Activated gamma-delta T cell treated with Interleukin-2 at 50 U/mL for 16 hours (primary cell): ENCODE measurements around the gene PRKCH.
"Not testable (repeated sequence)": the region's sequence is repeated elsewhere in the genome, so short reads cannot be mapped to it uniquely, and the experiment has no call there.

Experiments
- DNase-seq: peaks from one replicate; pipeline ENCODE4 v3.0.0-alpha.2; 2020

Gene PRKCH

DNA sequence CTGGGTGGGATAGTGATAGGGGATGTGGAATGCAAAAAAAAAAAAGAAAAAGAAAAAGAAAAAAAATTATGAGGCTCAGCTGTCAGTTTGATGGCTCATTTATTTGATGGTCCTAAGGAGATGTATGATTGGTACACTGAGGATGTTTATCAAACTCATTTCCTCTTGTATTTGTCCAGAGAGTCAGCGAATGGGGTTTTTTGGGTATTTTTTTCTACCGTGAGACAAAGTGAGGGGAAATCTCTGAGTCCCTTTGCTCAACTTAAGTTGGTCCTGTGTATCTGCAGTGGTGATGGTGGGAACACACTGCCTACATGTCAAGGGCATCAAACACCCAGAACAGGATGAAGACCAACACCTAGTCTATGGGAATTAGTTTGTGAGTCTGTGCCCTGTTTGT, 197.0 kb downstream of the PRKCH start:
- DNase-seq, result no peak

- DNase-seq, result no peak
Observed at GRCh38 chr14:61519106-61519505, 197.7 kb downstream of the PRKCH start.

GRCh38 chr14:61519735-61520134, 198.4 kb downstream of the PRKCH start:
- DNase-seq, result no peak

- DNase-seq, result no peak
Observed at GRCh38 chr14:61520576-61520975, 199.2 kb downstream of the PRKCH start.

- no peak for DNase-seq
Observed at GRCh38 chr14:61521773-61522172, 200.4 kb downstream of the PRKCH start.

- no peak for DNase-seq
Observed at GRCh38 chr14:61523751-61524150, 202.4 kb downstream of the PRKCH start.

GRCh38 chr14:61524211-61524806, 202.9 kb downstream of the PRKCH start:
- no peak for DNase-seq

DNA sequence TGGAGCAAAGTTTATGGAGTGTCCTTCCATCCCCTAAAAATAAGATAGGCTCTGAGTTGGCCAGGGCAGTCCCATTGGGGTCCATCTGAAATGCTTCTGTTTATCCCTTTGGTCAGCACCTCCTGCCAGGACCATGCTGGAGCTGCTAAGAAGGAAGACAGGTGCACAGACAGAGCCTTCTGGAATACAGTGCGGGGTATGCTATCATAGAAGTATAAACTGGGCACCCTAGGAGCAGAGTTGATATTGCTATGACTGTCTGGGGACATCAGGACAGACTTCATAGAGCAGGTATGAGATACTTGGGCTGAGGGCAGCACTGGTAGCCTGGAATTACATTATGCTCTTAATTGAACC, 203.5 kb downstream of the PRKCH start:
- DNase-seq, result no peak

GRCh38 chr14:61525293-61526011, 204.1 kb downstream of the PRKCH start:
- DNase-seq, result peak; percentile 55

- DNase-seq, result no peak
Observed at GRCh38 chr14:61526405-61527312, 205.3 kb downstream of the PRKCH start.

DNA sequence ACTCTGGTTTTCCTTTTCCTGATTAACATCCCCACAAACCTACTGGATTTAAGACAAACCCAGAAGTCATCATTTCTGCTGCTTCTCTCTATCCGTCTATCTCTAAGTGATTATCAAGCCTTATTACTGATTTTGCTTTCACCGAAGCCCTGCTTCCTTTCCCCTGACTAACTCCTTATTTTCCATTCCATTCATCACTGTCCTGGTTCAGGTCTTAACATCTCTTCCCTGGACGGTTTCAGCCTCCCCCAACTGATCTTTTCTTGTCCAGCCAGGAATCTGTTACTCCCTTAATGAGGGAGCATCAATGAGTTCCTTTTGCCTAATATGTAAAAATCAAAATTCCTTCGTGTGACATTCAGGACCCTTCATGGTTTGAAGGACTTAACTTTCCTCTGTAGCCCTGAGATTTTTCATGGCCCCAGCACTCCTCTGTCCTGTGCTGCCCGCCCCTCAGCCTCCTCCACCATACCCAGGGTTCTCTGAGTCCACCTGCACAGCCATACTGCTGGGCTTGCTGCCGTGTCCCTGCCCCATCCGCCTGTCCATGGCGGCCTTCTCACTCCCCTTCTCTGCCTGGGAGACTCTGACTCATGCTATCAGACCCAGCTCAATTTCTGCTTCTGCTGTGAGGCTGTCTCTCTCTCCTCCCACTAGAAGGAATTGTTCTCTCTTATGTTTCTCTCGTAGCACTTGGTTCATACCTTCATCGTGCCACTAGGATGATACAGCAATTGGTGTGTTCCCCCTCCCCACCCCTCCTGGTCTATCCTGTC, 206.1 kb downstream of the PRKCH start:
- DNase-seq, result no peak

DNA sequence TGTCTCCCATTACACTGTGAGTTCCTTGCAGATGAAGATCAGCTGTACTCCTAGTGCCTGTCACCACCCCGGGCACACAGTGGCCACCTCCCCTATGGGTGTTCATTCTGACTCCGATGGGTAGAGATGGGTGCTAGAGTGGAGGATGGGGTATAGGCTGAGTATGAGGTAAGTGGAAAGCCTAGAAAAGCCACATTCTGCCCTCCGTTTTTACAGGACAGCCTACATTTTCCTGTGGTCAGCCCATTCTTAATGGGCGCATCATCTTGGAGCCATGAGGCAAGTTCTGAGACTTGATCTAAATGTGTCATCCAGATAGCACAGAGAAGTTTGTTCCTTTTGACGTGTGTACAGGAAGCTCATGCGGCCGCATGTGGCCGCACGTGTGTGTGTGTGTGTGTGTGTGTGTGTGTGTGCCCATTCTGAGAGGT, 207.2 kb downstream of the PRKCH start:
- no peak for DNase-seq

DNA sequence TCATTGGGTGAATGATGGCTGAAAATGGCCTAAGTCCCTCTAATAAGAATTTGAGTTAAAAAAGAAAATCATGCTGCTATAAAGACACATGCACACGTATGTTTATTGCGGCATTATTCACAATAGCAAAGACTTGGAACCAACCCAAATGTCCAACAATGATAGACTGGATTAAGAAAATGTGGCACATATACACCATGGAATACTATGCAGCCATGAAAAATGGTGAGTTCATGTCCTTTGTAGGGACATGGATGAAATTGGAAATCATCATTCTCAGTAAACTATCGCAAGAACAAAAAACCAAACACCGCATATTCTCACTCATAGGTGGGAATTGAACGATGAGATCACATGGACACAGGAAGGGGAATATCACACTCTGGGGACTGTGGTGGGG, 208.0 kb downstream of the PRKCH start:
- DNase-seq, result not testable (repeated sequence)

GRCh38 chr14:61530296-61530695, 208.9 kb downstream of the PRKCH start:
- DNase-seq, result no peak

DNA sequence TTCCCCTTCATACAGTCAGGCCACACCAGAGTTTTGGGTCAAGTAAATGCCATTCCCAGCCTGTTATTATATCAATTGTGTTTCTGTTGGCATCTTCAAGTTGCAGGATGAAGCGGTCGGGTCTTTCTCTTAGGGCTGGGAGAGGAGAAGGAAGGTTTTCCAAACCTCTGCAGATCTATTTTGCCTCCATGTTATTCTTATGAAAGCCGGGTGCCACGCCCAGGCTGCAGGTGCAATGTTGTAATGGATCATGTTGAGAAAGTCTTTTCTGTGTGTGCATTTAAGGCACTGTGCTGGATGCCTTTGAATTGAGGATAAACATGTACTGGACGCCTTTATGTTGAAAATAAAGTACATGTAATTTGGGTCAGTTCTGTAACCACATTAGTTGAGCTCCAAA, 209.5 kb downstream of the PRKCH start:
- no peak for DNase-seq

GRCh38 chr14:61531465-61532122, 210.2 kb downstream of the PRKCH start:
- no peak for DNase-seq

- DNase-seq, result no peak
Observed at GRCh38 chr14:61532123-61532505, 210.7 kb downstream of the PRKCH start.

GRCh38 chr14:61532763-61533162, 211.4 kb downstream of the PRKCH start:
- DNase-seq, result no peak

- DNase-seq, result no peak
Observed at GRCh38 chr14:61533513-61534255, 212.3 kb downstream of the PRKCH start.

DNA sequence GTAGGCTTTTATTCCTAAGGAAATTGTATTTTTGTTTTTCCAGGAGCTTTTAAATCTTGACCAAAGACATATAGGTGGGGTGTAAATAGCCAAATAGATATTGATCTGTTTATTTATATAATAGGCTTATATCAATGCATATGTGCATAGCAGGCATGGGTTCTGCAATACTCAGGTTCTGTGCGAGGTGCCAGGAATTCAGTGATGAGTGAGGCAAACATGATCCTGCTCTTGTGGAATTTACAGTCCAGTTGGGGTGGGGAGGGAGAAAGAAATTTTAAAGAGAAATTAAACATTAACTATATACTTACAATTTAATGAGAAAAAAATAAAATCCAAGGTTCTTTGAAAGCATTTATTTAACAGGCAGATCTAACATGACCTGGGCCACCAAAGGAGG, 213.7 kb downstream of the PRKCH start:
- DNase-seq, result no peak

DNA sequence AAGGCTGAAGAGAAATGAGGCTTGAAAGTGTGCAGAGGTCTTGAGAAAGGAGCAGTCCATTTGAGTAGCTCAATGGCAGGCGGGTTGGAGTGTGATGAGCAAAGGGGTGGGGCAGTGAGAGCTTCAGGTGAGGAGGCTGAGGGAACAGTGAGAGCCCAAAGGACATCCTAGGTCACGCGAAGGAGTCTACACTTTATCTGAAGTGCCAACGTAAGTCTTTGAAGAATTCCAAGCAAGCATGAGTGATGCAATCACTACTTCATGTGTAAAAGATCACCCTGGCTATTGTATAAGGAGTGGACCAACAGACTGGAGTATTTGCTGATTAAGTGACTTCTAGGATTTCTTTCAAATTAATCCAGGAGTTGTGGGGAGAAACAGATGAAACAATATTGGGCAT, 214.1 kb downstream of the PRKCH start:
- no peak for DNase-seq
